Fibroblast of mammary gland (primary cell): ENCODE data around the gene VSTM4.

Experiments used
- DNase-seq: peaks from one replicate; pipeline ENCODE4 v3.0.0-alpha.2; 2010; ENCODE audit warnings: low read depth
- H3K4me3 ChIP-seq: 2 replicates; pipeline ENCODE4 v1.5.1; 2011; ENCODE audit warnings: low read depth, mild to moderate bottlenecking, low read length, moderate library complexity; ENCODE audit not compliant: control insufficient read depth
- TF ChIP-seq, protein P1 (sequence below): conservative IDR thresholded peaks from 2 replicates; pipeline ENCODE4 v1.5.1; 2011; ENCODE audit warnings: low read depth, low read length, inconsistent platforms; ENCODE audit not compliant: control insufficient read depth, insufficient read depth

Gene VSTM4

DNA sequence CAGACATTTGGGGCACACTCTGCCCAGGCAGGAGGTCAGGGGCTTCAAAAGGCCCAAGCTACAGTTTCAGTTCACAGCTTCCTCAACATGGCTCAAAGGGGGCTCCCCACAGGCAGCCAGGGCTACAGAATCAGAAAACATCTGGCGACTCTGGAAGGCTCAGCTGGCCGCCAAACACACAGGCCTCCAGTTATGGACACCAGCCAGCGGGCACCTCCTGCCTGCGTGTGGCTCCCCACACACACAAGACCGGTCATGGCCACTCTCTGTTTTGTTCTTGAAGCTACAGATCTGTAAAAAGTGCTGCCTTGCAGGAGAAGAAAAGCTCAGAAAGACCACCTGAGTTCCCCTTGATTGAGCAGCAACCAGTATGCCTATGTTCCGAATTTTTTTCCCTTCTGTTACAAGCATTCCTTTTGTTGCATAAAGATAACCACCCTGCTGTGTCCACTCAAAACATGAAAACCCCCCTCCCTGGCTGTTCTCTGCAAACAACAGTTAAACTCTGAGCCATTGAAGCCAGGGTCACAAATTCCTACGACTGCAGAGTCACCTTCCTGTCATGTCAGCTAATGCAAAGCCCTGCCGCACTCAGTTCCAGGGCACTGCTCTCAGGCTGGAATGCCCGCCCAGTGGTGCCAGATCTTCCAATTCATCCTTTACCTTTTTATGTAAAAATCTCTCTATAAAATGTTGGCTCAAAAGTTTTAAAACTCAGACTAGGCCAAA lies 33.6 kb downstream of the VSTM4 start:
- no peak for DNase-seq

DNA sequence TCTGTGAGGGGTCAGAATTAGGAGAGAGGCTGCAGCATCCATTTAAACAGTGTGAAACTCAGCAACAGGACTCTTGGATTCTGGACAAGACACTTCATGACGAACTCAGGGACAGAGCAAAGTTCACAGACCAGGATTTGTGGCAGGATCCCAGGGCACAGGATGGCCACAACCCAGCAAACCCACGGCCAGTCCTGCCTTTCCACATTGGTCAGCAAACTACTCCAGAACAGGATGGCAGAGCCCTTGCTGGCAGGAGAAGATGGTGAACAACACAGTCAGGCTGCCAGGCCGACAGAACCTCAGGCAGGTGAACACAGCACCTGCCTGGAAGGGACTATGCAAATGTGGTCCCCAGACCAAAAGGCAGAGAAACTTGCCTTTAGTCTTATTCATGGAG lies 34.4 kb downstream of the VSTM4 start:
- DNase-seq = no peak
- no peak overlapping the region for H3K4me3 ChIP-seq
- TF ChIP-seq, protein P1, sequence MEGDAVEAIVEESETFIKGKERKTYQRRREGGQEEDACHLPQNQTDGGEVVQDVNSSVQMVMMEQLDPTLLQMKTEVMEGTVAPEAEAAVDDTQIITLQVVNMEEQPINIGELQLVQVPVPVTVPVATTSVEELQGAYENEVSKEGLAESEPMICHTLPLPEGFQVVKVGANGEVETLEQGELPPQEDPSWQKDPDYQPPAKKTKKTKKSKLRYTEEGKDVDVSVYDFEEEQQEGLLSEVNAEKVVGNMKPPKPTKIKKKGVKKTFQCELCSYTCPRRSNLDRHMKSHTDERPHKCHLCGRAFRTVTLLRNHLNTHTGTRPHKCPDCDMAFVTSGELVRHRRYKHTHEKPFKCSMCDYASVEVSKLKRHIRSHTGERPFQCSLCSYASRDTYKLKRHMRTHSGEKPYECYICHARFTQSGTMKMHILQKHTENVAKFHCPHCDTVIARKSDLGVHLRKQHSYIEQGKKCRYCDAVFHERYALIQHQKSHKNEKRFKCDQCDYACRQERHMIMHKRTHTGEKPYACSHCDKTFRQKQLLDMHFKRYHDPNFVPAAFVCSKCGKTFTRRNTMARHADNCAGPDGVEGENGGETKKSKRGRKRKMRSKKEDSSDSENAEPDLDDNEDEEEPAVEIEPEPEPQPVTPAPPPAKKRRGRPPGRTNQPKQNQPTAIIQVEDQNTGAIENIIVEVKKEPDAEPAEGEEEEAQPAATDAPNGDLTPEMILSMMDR = no peak

More for the DNA sequence above, 33.6 kb downstream of the VSTM4 start:
- TF ChIP-seq, protein P1 = no peak
- H3K4me3 ChIP-seq = no peak overlapping the region

DNA sequence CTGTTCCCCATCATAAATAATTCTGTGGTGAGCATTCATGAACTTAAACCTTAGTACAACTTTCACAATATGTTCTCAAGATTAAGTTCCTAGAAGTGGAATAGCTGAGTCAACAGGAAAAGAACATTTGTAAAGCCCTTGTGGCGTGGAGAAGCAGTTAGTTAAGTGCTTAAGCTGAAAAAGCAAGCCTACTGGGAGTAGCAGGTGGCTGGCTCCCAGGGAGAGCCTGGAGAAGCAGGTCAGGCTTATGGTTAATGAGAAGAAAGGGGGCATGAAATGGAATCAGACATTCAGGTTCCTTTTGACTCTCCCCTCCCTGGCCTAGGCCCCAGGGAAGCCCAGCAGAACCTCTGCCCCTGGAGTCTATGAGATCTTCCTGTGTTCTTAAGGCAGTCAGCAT lies 35.3 kb downstream of the VSTM4 start:
- TF ChIP-seq, protein P1 = no peak
- H3K4me3 ChIP-seq = no peak overlapping the region
- DNase-seq = peak; percentile 66

DNA sequence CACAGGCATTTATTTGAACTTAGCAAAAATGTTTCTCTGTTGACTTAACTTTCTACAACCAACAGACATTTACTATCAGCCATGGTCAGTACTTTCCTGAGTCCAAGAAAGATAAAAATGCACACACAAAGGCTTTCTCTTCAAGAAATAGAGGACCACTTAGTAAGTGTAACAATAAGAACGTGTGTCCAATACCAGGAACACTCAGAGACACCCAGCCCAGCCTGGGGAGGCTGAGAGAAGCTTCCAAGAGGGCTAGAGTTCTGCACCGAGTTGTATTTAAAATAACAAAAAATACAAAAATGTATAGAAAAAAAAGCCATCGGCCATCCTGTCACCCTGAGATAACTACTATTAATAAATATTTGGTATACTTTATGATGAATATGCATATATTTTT lies 35.8 kb downstream of the VSTM4 start:
- DNase-seq = no peak
- TF ChIP-seq, protein P1 = no peak
- H3K4me3 ChIP-seq = no peak overlapping the region

DNA sequence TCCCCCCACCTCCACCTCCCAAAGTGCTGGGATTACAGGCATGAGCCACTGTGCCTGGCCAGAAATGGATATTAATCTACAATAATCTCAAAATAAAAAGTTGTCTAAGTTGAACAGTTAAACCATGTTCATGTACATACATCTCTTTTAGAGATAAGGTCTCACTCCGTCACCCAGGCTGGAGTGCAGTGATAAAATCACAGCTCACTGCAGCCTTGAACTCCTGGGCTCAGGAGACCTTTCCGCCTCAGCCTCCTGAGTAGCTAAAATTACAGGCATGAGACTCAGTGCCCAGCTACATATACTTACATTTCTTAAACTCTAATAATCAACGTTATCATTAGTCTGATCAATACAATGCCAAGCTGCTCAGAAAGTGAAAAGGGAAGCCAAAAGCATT lies 36.2 kb downstream of the VSTM4 start:
- TF ChIP-seq, protein P1 = no peak
- H3K4me3 ChIP-seq = no peak overlapping the region

DNA sequence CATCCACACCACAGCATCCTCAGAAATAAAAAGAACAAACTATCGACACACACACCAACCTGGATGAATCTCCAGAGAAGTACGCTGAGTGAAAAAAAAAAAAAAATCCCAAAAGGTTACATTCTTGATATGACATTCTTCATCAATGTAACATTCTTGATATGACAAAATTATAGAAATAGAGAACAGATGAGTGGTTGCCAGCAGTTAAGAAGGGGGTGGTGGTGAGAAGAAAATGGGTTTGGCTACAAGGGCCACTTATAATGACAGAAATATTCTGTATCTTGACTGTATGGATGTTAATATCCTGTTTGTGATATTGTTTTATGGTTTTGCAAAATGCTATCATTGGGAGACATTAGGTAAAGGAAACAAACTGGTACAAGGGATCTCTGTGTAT lies 36.9 kb downstream of the VSTM4 start:
- no peak overlapping the region for H3K4me3 ChIP-seq
- no peak for DNase-seq
- TF ChIP-seq, protein P1 = no peak

More for the DNA sequence above, 36.2 kb downstream of the VSTM4 start:
- DNase-seq = no peak
